ENCODE data around the gene NHSL2.
A peak's percentile ranks its signal among the peaks of the same experiment; 100 is the strongest.

Gene NHSL2

GRCh38 chrX:72081605-72082320 is 171.1 kb downstream of the NHSL2 start:
- DNase-seq: no peak

GRCh38 chrX:72083291-72083690 is 172.6 kb downstream of the NHSL2 start:
- no peak for DNase-seq

GRCh38 chrX:72084114-72084513 is 173.5 kb downstream of the NHSL2 start:
- no peak for DNase-seq

GRCh38 chrX:72086995-72087394 is 176.3 kb downstream of the NHSL2 start:
- no peak for DNase-seq

GRCh38 chrX:72088761-72089160 is 178.1 kb downstream of the NHSL2 start:
- DNase-seq: no peak

- no peak for DNase-seq
These were observed 178.6 kb downstream of the NHSL2 start for GRCh38 chrX:72089254-72089653.

GRCh38 chrX:72094894-72095293 is 184.2 kb downstream of the NHSL2 start:
- peak; percentile 62 for DNase-seq

- DNase-seq: no peak
These were observed 184.7 kb downstream of the NHSL2 start for GRCh38 chrX:72095370-72095769.

GRCh38 chrX:72097098-72097497 is 186.5 kb downstream of the NHSL2 start:
- no peak for DNase-seq

GRCh38 chrX:72100051-72100755 is 189.6 kb downstream of the NHSL2 start:
- no peak for DNase-seq

GRCh38 chrX:72100824-72101351 is 190.2 kb downstream of the NHSL2 start:
- DNase-seq: peak; percentile 60

GRCh38 chrX:72101597-72102037 is 191.0 kb downstream of the NHSL2 start:
- DNase-seq: no peak

GRCh38 chrX:72102126-72102525 is 191.5 kb downstream of the NHSL2 start:
- DNase-seq: no peak

GRCh38 chrX:72102760-72103159 is 192.1 kb downstream of the NHSL2 start:
- no peak for DNase-seq

GRCh38 chrX:72105436-72105835 is 194.8 kb downstream of the NHSL2 start:
- DNase-seq: peak; percentile 41

GRCh38 chrX:72107320-72107719 is 196.7 kb downstream of the NHSL2 start:
- peak; percentile 13 for DNase-seq

GRCh38 chrX:72107841-72108595 is 197.4 kb downstream of the NHSL2 start:
- no peak for DNase-seq

GRCh38 chrX:72108666-72109065 is 198.0 kb downstream of the NHSL2 start:
- no peak for DNase-seq

GRCh38 chrX:72110051-72110875 is 199.6 kb downstream of the NHSL2 start:
- no peak for DNase-seq

- DNase-seq: no peak
These were observed 200.4 kb downstream of the NHSL2 start for GRCh38 chrX:72110876-72111708.

GRCh38 chrX:72113461-72113860 is 202.8 kb downstream of the NHSL2 start:
- DNase-seq: no peak

GRCh38 chrX:72114306-72114705 is 203.7 kb downstream of the NHSL2 start:
- DNase-seq: no peak
